Stimulated activated CD4-positive, alpha-beta T cell treated with anti-CD3 and anti-CD28 coated beads, Interleukin-1b, Interleukin-23, amount 100 ng/mL, for 4 hours (primary cell): ENCODE data around the gene MDGA2.
"Not testable (repeated sequence)": the region's sequence is repeated elsewhere in the genome, so short reads cannot be mapped to it uniquely, and the experiment has no call there.

Experiments used
- DNase-seq, 2 donors: peaks; one replicate each; pipeline ENCODE4 v3.0.0-alpha.2; 2020; ENCODE audit warnings: low read depth in 2 of 2

Gene MDGA2

GRCh38 chr14:47624126-47624525 lies 51.3 kb downstream of the MDGA2 start:
- DNase-seq, result not testable (repeated sequence)

- DNase-seq, result no peak
These were observed 56.0 kb downstream of the MDGA2 start for GRCh38 chr14:47619392-47619791.

GRCh38 chr14:47606566-47606965 lies 68.8 kb downstream of the MDGA2 start:
- DNase-seq, result no peak

- no peak for DNase-seq
These were observed 78.5 kb downstream of the MDGA2 start for GRCh38 chr14:47596860-47597259.

- no peak for DNase-seq
These were observed 79.2 kb downstream of the MDGA2 start for GRCh38 chr14:47596232-47596631.

- DNase-seq, result no peak
These were observed 79.9 kb downstream of the MDGA2 start for GRCh38 chr14:47595552-47595951.

GRCh38 chr14:47590767-47591495 lies 84.5 kb downstream of the MDGA2 start:
- DNase-seq, result no peak

GRCh38 chr14:47585447-47585846 lies 90.0 kb downstream of the MDGA2 start:
- no peak for DNase-seq

GRCh38 chr14:47567273-47567672 lies 108.1 kb downstream of the MDGA2 start:
- DNase-seq, result no peak

- DNase-seq, result no peak
These were observed 117.5 kb downstream of the MDGA2 start for GRCh38 chr14:47557894-47558293.

GRCh38 chr14:47555333-47555732 lies 120.1 kb downstream of the MDGA2 start:
- no peak for DNase-seq

- no peak for DNase-seq
These were observed 125.5 kb downstream of the MDGA2 start for GRCh38 chr14:47549886-47550285.

- no peak for DNase-seq
These were observed 131.9 kb downstream of the MDGA2 start for GRCh38 chr14:47543459-47543858.

- no peak for DNase-seq
These were observed 133.7 kb downstream of the MDGA2 start for GRCh38 chr14:47541662-47542061.

GRCh38 chr14:47539031-47539461 lies 136.4 kb downstream of the MDGA2 start:
- no peak for DNase-seq

GRCh38 chr14:47536341-47536740 lies 139.1 kb downstream of the MDGA2 start:
- no peak for DNase-seq

- no peak for DNase-seq
These were observed 148.7 kb downstream of the MDGA2 start for GRCh38 chr14:47526591-47527244.

- no peak for DNase-seq
These were observed 150.9 kb downstream of the MDGA2 start for GRCh38 chr14:47524524-47524923.

GRCh38 chr14:47520382-47520781 lies 155.0 kb downstream of the MDGA2 start:
- DNase-seq, result no peak

GRCh38 chr14:47511829-47512228 lies 163.6 kb downstream of the MDGA2 start:
- no peak for DNase-seq

- DNase-seq, result no peak
These were observed 165.4 kb downstream of the MDGA2 start for GRCh38 chr14:47509957-47510356.

GRCh38 chr14:47507861-47508260 lies 167.5 kb downstream of the MDGA2 start:
- DNase-seq, result no peak

GRCh38 chr14:47500369-47500768 lies 175.0 kb downstream of the MDGA2 start:
- no peak for DNase-seq
